HepG2 (cell line): ENCODE results near the gene STX8. TPM values are rescaled to one million over a fixed set of nuclear protein-coding genes. Genes with fewer than 3 reads are reported as not detected.

ENCODE experiments used
- ARNT ChIP-seq: fragments of 450-650 bp; IDR thresholded peaks from 2 replicates; pipeline ENCODE4 v1.6.1; 2017
- GATAD1 ChIP-seq: IDR thresholded peaks from 2 replicates; pipeline ENCODE4 v1.6.1; 2016; ENCODE audit warnings: missing genetic modification reagents, missing compliant biosample characterization
- JUND ChIP-seq: sonication (generic); formaldehyde crosslinking; IDR thresholded peaks from 2 replicates; pipeline ENCODE4 v1.8.0; 2022; ENCODE audit warnings: mild to moderate bottlenecking, missing genetic modification reagents
- KDM2A ChIP-seq: sonication (generic); formaldehyde crosslinking; IDR thresholded peaks from 2 replicates; pipeline ENCODE4 v1.4.0; 2020; ENCODE audit warnings: low read depth, missing genetic modification reagents, borderline replicate concordance
- KDM3A ChIP-seq: IDR thresholded peaks from 2 replicates; pipeline ENCODE4 v1.6.1; 2018; ENCODE audit warnings: low read depth, missing compliant biosample characterization
- KMT2A ChIP-seq: sonication (generic); formaldehyde crosslinking; IDR thresholded peaks from 2 replicates; pipeline ENCODE4 v1.4.0; 2020; ENCODE audit warnings: missing genetic modification reagents
- NCOA5 ChIP-seq: sonication (generic); formaldehyde crosslinking; IDR thresholded peaks from 2 replicates; pipeline ENCODE4 v1.4.0; 2020; ENCODE audit warnings: missing genetic modification reagents
- PHF21A ChIP-seq: sonication (generic); formaldehyde crosslinking; IDR thresholded peaks from 2 replicates; pipeline ENCODE4 v1.5.0; 2020; ENCODE audit warnings: mild to moderate bottlenecking, missing genetic modification reagents
- RERE ChIP-seq: IDR thresholded peaks from 2 replicates; pipeline ENCODE4 v1.6.1; 2016; ENCODE audit warnings: low read depth, missing genetic modification reagents, missing compliant biosample characterization
- SAP130 ChIP-seq: IDR thresholded peaks from 2 replicates; pipeline ENCODE4 v1.6.1; 2016; ENCODE audit warnings: low read depth
- SMARCE1 ChIP-seq: fragments of 450-650 bp; IDR thresholded peaks from 2 replicates; pipeline ENCODE4 v1.6.1; 2017; ENCODE audit warnings: borderline replicate concordance
- SNRNP70 ChIP-seq: fragments of 200-400 bp; formaldehyde crosslinking; IDR thresholded peaks from 2 replicates; pipeline ENCODE4 v1.6.1; 2017; ENCODE audit warnings: mild to moderate bottlenecking, low read depth, low read length, moderate library complexity
- STAG1 ChIP-seq: sonication (generic); formaldehyde crosslinking; IDR thresholded peaks from 2 replicates; pipeline ENCODE4 v1.4.0; 2020; ENCODE audit warnings: missing genetic modification reagents
- STAT5B ChIP-seq: sonication (generic); formaldehyde crosslinking; IDR thresholded peaks from 2 replicates; pipeline ENCODE4 v1.4.0; 2020; ENCODE audit warnings: missing genetic modification reagents
- TBL1XR1 ChIP-seq: fragments of 150-350 bp; IDR thresholded peaks from 2 replicates; pipeline ENCODE4 v1.6.1; 2014; ENCODE audit warnings: borderline replicate concordance, low read length; ENCODE audit not compliant: partially characterized antibody
- TCF7L2 ChIP-seq: IDR thresholded peaks from 2 replicates; pipeline ENCODE4 v1.6.1; 2011; ENCODE audit warnings: mild to moderate bottlenecking, low read depth, low read length, moderate library complexity
- TRIM24 ChIP-seq: sonication (generic); formaldehyde crosslinking; IDR thresholded peaks from 2 replicates; pipeline ENCODE4 v1.8.0; 2022; ENCODE audit warnings: mild to moderate bottlenecking, missing genetic modification reagents
- ZIK1 ChIP-seq: sonication (generic); formaldehyde crosslinking; IDR thresholded peaks from 2 replicates; pipeline ENCODE4 v1.5.0; 2020; ENCODE audit warnings: mild to moderate bottlenecking, low read depth, missing genetic modification reagents, borderline replicate concordance
- ZMYM2 ChIP-seq: sonication (generic); formaldehyde crosslinking; IDR thresholded peaks from 2 replicates; pipeline ENCODE4 v1.8.0; 2022; ENCODE audit warnings: mild to moderate bottlenecking, missing genetic modification reagents
- ZNF136 ChIP-seq: sonication (generic); formaldehyde crosslinking; IDR thresholded peaks from 2 replicates; pipeline ENCODE4 v1.8.1; 2022; ENCODE audit warnings: low read depth, mild to moderate bottlenecking, moderate library complexity, missing genetic modification reagents
- ZNF138 ChIP-seq: sonication (generic); formaldehyde crosslinking; IDR thresholded peaks from 2 replicates; pipeline ENCODE4 v1.5.0; 2020; ENCODE audit warnings: mild to moderate bottlenecking, low read depth, missing genetic modification reagents
- ZNF256 ChIP-seq: sonication (generic); formaldehyde crosslinking; conservative IDR thresholded peaks from 2 replicates; pipeline ENCODE4 v1.4.0; 2020; ENCODE audit warnings: missing genetic modification reagents
- ZNF546 ChIP-seq: sonication (generic); formaldehyde crosslinking; conservative IDR thresholded peaks from 2 replicates; pipeline ENCODE4 v1.8.1; 2023; ENCODE audit warnings: mild to moderate bottlenecking, missing genetic modification reagents
- ZNF570 ChIP-seq: sonication (generic); formaldehyde crosslinking; IDR thresholded peaks from 2 replicates; pipeline ENCODE4 v1.4.0; 2020; ENCODE audit warnings: mild to moderate bottlenecking, missing genetic modification reagents, borderline replicate concordance
- ZSCAN9 ChIP-seq: IDR thresholded peaks from 2 replicates; pipeline ENCODE4 v1.6.1; 2016; ENCODE audit warnings: borderline replicate concordance
- polyA plus RNA-seq, 8 experiments: library from polyadenylated mRNA; depleted of rRNA in 3 of 8; stranded (reverse) in 7 of 8; unstranded in 1 of 8; fragments of >200 nt; fragmentation: Illumina TruSeq in 4 of 8; extraction: Trizol in 4 of 8; gene quantifications; 2 replicates each; pipeline versions ENCODE4 v1.2.1 to v1.2.3, GENCODE V29; 2011 to 2016; ENCODE audit warnings: low read depth in 4 of 8, missing spikeins in 1 of 8, mixed read lengths in 1 of 8; ENCODE audit not compliant: insufficient read depth in 1 of 8
- total RNA-seq, 5 experiments: library from RNA; depleted of rRNA; stranded (reverse); fragments of >200 nt; fragmentation: Illumina TruSeq; extraction: Trizol; gene quantifications; 2 replicates each; pipeline ENCODE4 v1.2.3, GENCODE V29; 2016; ENCODE audit warnings: low read depth in 1 of 5
- TF ChIP-seq, protein P1 (sequence below): sonication (generic); formaldehyde crosslinking; IDR thresholded peaks from 2 replicates; pipeline ENCODE4 v1.4.0; 2020; ENCODE audit warnings: missing genetic modification reagents

The STX8 gene
- total and polyA plus RNA-seq, 2 of the 13 experiments (the other 11 are each of a cell fraction or from before 2014, with no cell fraction given), result 36.4 to 53.6 TPM

DNA sequence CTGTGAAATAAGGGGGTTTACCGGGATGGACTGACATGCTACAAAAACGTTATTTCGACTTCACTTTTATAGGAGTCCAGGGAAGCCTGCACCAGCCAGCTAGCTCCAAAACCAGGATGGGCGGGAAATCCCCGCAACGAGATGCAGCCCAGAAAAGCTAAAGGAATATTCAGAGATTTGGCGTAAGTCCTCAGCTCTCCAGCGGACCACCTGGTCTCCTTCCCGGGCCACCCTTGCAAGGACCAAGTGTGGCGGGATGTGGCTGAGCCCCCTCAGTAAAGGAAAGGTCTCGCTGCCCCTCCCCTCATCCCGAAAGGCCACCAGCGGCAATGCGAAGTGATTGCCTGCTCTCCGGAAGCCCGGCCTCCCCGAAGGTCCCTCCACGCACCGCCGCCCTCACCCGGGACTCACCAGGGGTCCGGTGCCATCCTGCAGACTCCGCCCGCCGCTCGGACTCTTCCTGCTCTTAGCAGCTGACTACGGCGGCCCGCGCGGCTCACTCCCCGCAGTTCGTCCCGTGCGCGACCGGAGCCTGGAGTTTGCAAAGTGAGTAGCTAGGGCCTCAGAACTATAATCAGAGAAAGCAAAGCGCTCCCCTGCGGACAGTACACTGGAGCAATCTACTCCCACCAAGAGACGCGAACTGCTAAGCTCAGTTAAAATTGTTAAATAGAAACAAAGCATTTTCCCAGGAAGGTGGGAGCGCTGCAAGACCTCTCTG is at the start of gene STX8 (continued):
- TF ChIP-seq RERE (no peak), TRIM24 (CRISPR knock-in tag) (no peak), ARNT (no peak), TCF7L2 (no peak), SNRNP70 (no peak), ZMYM2 (CRISPR knock-in tag) (no peak), GATAD1 (CRISPR knock-in tag) (peak; percentile 88), NCOA5 (no peak), ZNF136 (CRISPR knock-in tag) (0 out of 2 replicates have a peak, but pooled peaks have one; percentile 50), JUND (CRISPR knock-in tag) (no peak), TBL1XR1 (no peak), ZNF138 (CRISPR knock-in tag) (no peak; the same call in 1 of the 2 replicates), PHF21A (CRISPR knock-in tag) (peak; percentile 72), SAP130 (CRISPR knock-in tag) (peak; percentile 97), SMARCE1 (no peak), ZNF546 (CRISPR knock-in tag) (no peak), KMT2A (CRISPR knock-in tag) (peak; percentile 98), ZNF570 (CRISPR knock-in tag) (0 out of 2 replicates have a peak, but pooled peaks have one; percentile 29), STAG1 (CRISPR knock-in tag) (no peak), KDM2A (CRISPR knock-in tag) (peak; percentile 95), KDM3A (CRISPR knock-in tag) (peak; percentile 90), ZIK1 (CRISPR knock-in tag) (peak; percentile 30; the same call in 1 of the 2 replicates), ZSCAN9 (CRISPR knock-in tag) (no peak; the same call in 1 of the 2 replicates), ZNF256 (CRISPR knock-in tag) (no peak; the same call in 1 of the 2 replicates), STAT5B (CRISPR knock-in tag) (no peak)
- TF ChIP-seq, protein P1, sequence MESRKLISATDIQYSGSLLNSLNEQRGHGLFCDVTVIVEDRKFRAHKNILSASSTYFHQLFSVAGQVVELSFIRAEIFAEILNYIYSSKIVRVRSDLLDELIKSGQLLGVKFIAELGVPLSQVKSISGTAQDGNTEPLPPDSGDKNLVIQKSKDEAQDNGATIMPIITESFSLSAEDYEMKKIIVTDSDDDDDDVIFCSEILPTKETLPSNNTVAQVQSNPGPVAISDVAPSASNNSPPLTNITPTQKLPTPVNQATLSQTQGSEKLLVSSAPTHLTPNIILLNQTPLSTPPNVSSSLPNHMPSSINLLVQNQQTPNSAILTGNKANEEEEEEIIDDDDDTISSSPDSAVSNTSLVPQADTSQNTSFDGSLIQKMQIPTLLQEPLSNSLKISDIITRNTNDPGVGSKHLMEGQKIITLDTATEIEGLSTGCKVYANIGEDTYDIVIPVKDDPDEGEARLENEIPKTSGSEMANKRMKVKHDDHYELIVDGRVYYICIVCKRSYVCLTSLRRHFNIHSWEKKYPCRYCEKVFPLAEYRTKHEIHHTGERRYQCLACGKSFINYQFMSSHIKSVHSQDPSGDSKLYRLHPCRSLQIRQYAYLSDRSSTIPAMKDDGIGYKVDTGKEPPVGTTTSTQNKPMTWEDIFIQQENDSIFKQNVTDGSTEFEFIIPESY (CRISPR knock-in tag), result no peak
